Tibial nerve (tissue), 4 donors: ENCODE results near the gene SEPTIN7. TPM values are rescaled to one million over a fixed set of nuclear protein-coding genes. Genes with fewer than 3 reads are reported as not detected.

Source experiments
- DNase-seq, 2 donors: peaks; one replicate each; pipeline ENCODE4 v3.0.0-alpha.2; 2019; ENCODE audit warnings: low spot score in 2 of 2
- H3K27ac ChIP-seq, 4 donors: fragments of 200-600 bp; sonication (generic) in 3 of 4; one replicate each; pipeline ENCODE4 v1.5.1; 2017 to 2019; ENCODE audit warnings: mild to moderate bottlenecking in 1 of 4
- H3K27me3 ChIP-seq, 2 donors: fragments of 200-600 bp; sonication (generic) in 1 of 2; one replicate each; pipeline versions ENCODE4 v1.5.1 to v1.6.0; 2017 to 2019
- H3K36me3 ChIP-seq, 3 donors: fragments of 200-600 bp; sonication (generic); one replicate each; pipeline ENCODE4 v1.5.1; 2018 to 2019
- H3K4me1 ChIP-seq, 4 donors: fragments of 200-600 bp; sonication (generic) in 3 of 4; one replicate each; pipeline ENCODE4 v1.5.1; 2017 to 2019
- H3K4me3 ChIP-seq, 4 donors: fragments of 200-600 bp; sonication (generic) in 3 of 4; one replicate each; pipeline ENCODE4 v1.5.1; 2017 to 2019; ENCODE audit warnings: mild to moderate bottlenecking in 1 of 4, moderate library complexity in 1 of 4
- H3K9me3 ChIP-seq, 4 donors: fragments of 200-600 bp; sonication (generic) in 3 of 4; one replicate each; pipeline ENCODE4 v1.5.1; 2017 to 2019
- CTCF ChIP-seq, 5 experiments: fragments of 200-600 bp in 3 of 5; fragments of 450-650 bp in 2 of 5; sonication (generic) in 3 of 5; IDR thresholded peaks; one replicate each; pipeline ENCODE4 v1.5.1; 2016 to 2019; ENCODE audit warnings: antibody characterized with exemption in 5 of 5, mild to moderate bottlenecking in 3 of 5, moderate library complexity in 2 of 5
- EP300 ChIP-seq, 2 donors: sonication (generic); formaldehyde crosslinking; IDR thresholded peaks; one replicate each; pipeline ENCODE4 v1.6.1; 2017; ENCODE audit warnings: antibody characterized with exemption in 2 of 2, mild to moderate bottlenecking in 1 of 2
- POLR2A ChIP-seq, 2 donors: fragments of 450-650 bp; IDR thresholded peaks; one replicate each; pipeline ENCODE4 v1.6.1; 2017; ENCODE audit warnings: antibody characterized with exemption in 2 of 2, mild to moderate bottlenecking in 2 of 2, moderate library complexity in 2 of 2
- WGBS, 2 donors: methylation state at CpG; one replicate each; pipeline ENCODE4 v1.1.5; 2018; 5-methylcytosine and 5-hydroxymethylcytosine counted together
- total RNA-seq, 4 donors: library from RNA; depleted of rRNA; stranded (reverse); fragments of >200 nt; gene quantifications; one replicate each; pipeline ENCODE4 v1.1.0, GENCODE V29; 2016

Gene SEPTIN7
- total RNA-seq, 4 donors from 2014 or later: 158 to 214 (median 188) TPM

- no peak for TF ChIP-seq POLR2A (IDR thresholded peaks at IDR 0.05)
- TF ChIP-seq EP300 (IDR thresholded peaks at IDR 0.05): no peak
- no peak for TF ChIP-seq CTCF (IDR thresholded peaks at IDR 0.05)
- no peaks in the 10 kb centered on the region for H3K9me3 ChIP-seq
- no peaks in the 10 kb centered on the region for H3K27me3 ChIP-seq
- peaks cover 0 to 5% (median 0%) of the 10 kb centered on the region in 4 donors for H3K4me1 ChIP-seq
- WGBS, 2 donors: 93 to 98% methylated on average over 1 of the region's 1 CpG
- DNase-seq: no peak
- no peaks in the 10 kb centered on the region for H3K36me3 ChIP-seq
- H3K4me3 ChIP-seq: no peak overlapping the region
- H3K27ac ChIP-seq: no peak overlapping the region
Measured at GRCh38 chr7:35780070-35780469, 20.8 kb upstream of the SEPTIN7 start.

GRCh38 chr7:35781200-35781701, 19.6 kb upstream of the SEPTIN7 start:
- 50% methylated on average over 3 of the region's 3 CpGs for WGBS, 2 donors
- no peaks in the 10 kb centered on the region for H3K27me3 ChIP-seq
- H3K36me3 ChIP-seq: no peaks in the 10 kb centered on the region
- DNase-seq: no peak
- no peak overlapping the region for H3K4me3 ChIP-seq
- peak overlapping the region in 3 of 4 donors; percentile 6 to 79 (median 76) for H3K27ac ChIP-seq
- TF ChIP-seq EP300 (IDR thresholded peaks at IDR 0.05) (peak; percentile 30 to 59), POLR2A (IDR thresholded peaks at IDR 0.05) (no peak)
- no peaks in the 10 kb centered on the region for H3K9me3 ChIP-seq
- H3K4me1 ChIP-seq: peaks cover 0 to 5% (median 0%) of the 10 kb centered on the region in 4 donors

GRCh38 chr7:35781767-35782515, 18.9 kb upstream of the SEPTIN7 start:
- Histone ChIP-seq H3K9me3 (no peaks in the 10 kb centered on the region), H3K4me3 (no peak overlapping the region), H3K4me1 (peaks cover 0 to 5% (median 0%) of the 10 kb centered on the region in 4 donors), H3K36me3 (no peaks in the 10 kb centered on the region), H3K27me3 (no peaks in the 10 kb centered on the region), H3K27ac (peak overlapping the region in 2 of 4 donors; percentile 41 to 76)
- WGBS, 2 donors: 75 to 78% methylated on average over 9 of the region's 9 CpGs
- DNase-seq: no peak
- TF ChIP-seq EP300 (IDR thresholded peaks at IDR 0.05) (no peak), POLR2A (IDR thresholded peaks at IDR 0.05) (no peak), CTCF (IDR thresholded peaks at IDR 0.05) (no peak)

- Histone ChIP-seq H3K27me3 (no peaks in the 10 kb centered on the region), H3K27ac (no peak overlapping the region), H3K9me3 (peaks cover 0 to 5% (median 0%) of the 10 kb centered on the region in 4 donors), H3K36me3 (no peaks in the 10 kb centered on the region), H3K4me1 (peaks cover 0 to 5% (median 0%) of the 10 kb centered on the region in 4 donors), H3K4me3 (no peak overlapping the region)
- DNase-seq: no peak
- WGBS, 2 donors: 84 to 94% methylated on average over 3 of the region's 3 CpGs
- TF ChIP-seq CTCF (IDR thresholded peaks at IDR 0.05) (no peak), POLR2A (IDR thresholded peaks at IDR 0.05) (no peak), EP300 (IDR thresholded peaks at IDR 0.05) (no peak)
Measured at GRCh38 chr7:35784332-35784731, 16.5 kb upstream of the SEPTIN7 start.

GRCh38 chr7:35785250-35785649, 15.6 kb upstream of the SEPTIN7 start:
- peaks cover 0 to 9% (median 0%) of the 10 kb centered on the region in 4 donors for H3K9me3 ChIP-seq
- no peak overlapping the region for H3K4me3 ChIP-seq
- no peaks in the 10 kb centered on the region for H3K36me3 ChIP-seq
- no peak for TF ChIP-seq POLR2A (IDR thresholded peaks at IDR 0.05)
- no peak for TF ChIP-seq CTCF (IDR thresholded peaks at IDR 0.05)
- H3K27me3 ChIP-seq: no peaks in the 10 kb centered on the region
- peaks cover 0 to 5% (median 0%) of the 10 kb centered on the region in 4 donors for H3K4me1 ChIP-seq
- DNase-seq: no peak
- WGBS, 2 donors: 89 to 91% methylated on average over 2 of the region's 2 CpGs
- H3K27ac ChIP-seq: no peak overlapping the region
